H9 (cell line): Measurements from ENCODE around the gene TBXAS1. TPM values are rescaled to one million over a fixed set of nuclear protein-coding genes. Genes with fewer than 3 reads are reported as not detected.

Experiments used
- DNase-seq: peaks from one replicate; pipeline ENCODE4 v3.0.0-alpha.2; 2017
- H2AFZ ChIP-seq: one replicate; pipeline ENCODE4 v1.6.1; 2013; ENCODE audit warnings: mild to moderate bottlenecking, low read length, control low read depth, moderate library complexity
- H2AK5ac ChIP-seq: 2 replicates; pipeline ENCODE4 v1.6.1; 2013; ENCODE audit warnings: low read length, control low read depth, mixed read lengths; ENCODE audit not compliant: insufficient read length
- H2BK120ac ChIP-seq: one replicate; pipeline ENCODE4 v1.6.1; 2013; ENCODE audit warnings: low read depth, mild to moderate bottlenecking, low read length, control low read depth, inconsistent platforms; ENCODE audit not compliant: poor library complexity, severe bottlenecking
- H2BK12ac ChIP-seq: 2 replicates; pipeline ENCODE4 v1.6.1; 2013; ENCODE audit warnings: low read length, control low read depth, mixed read lengths, low read depth; ENCODE audit not compliant: insufficient read length
- H2BK15ac ChIP-seq: 2 replicates; pipeline ENCODE4 v1.6.1; 2013; ENCODE audit warnings: low read depth, low read length, control low read depth
- H2BK20ac ChIP-seq: one replicate; pipeline ENCODE4 v1.6.1; 2013; ENCODE audit warnings: low read depth, mild to moderate bottlenecking, low read length, control low read depth, inconsistent platforms; ENCODE audit not compliant: poor library complexity, severe bottlenecking
- H2BK5ac ChIP-seq: 2 replicates; pipeline ENCODE4 v1.6.1; 2013; ENCODE audit warnings: low read length, control low read depth, mixed read lengths; ENCODE audit not compliant: insufficient read length
- H3K14ac ChIP-seq: 2 replicates; pipeline ENCODE4 v1.6.1; 2013; ENCODE audit warnings: low read length, control low read depth; ENCODE audit not compliant: insufficient read depth
- H3K18ac ChIP-seq: 2 replicates; pipeline ENCODE4 v1.6.1; 2013; ENCODE audit warnings: low read depth, mild to moderate bottlenecking, mixed read lengths, low read length, control low read depth; ENCODE audit not compliant: insufficient read length
- H3K23ac ChIP-seq: 2 replicates; pipeline ENCODE4 v1.6.1; 2013; ENCODE audit warnings: low read length, control low read depth, mixed read lengths, low read depth; ENCODE audit not compliant: insufficient read length
- H3K23me2 ChIP-seq: 2 replicates; pipeline ENCODE4 v1.6.1; 2013; ENCODE audit warnings: low read depth, mild to moderate bottlenecking, mixed read lengths, low read length, control low read depth; ENCODE audit not compliant: insufficient read length, poor library complexity, severe bottlenecking
- H3K27ac ChIP-seq: 2 replicates; pipeline ENCODE4 v1.5.1; 2013; ENCODE audit warnings: low read length, control low read depth, mixed read lengths, low read depth; ENCODE audit not compliant: insufficient read length
- H3K27me3 ChIP-seq: 2 replicates; pipeline ENCODE4 v1.6.1; 2013; ENCODE audit warnings: low read length, control low read depth, inconsistent platforms; ENCODE audit not compliant: insufficient read depth
- H3K4ac ChIP-seq: 2 replicates; pipeline ENCODE4 v1.6.1; 2013; ENCODE audit warnings: low read depth, mild to moderate bottlenecking, control low read depth, inconsistent platforms, low read length, moderate library complexity
- H3K4me1 ChIP-seq: 2 replicates; pipeline ENCODE4 v1.6.1; 2013; ENCODE audit warnings: low read length, control low read depth, inconsistent platforms; ENCODE audit not compliant: insufficient read depth
- H3K4me2 ChIP-seq: 2 replicates; pipeline ENCODE4 v1.6.1; 2013; ENCODE audit warnings: low read length, control low read depth, mixed read lengths; ENCODE audit not compliant: insufficient read length, insufficient read depth
- H3K56ac ChIP-seq: 2 replicates; pipeline ENCODE4 v1.6.1; 2013; ENCODE audit warnings: low read depth, mild to moderate bottlenecking, mixed read lengths, low read length, control low read depth; ENCODE audit not compliant: insufficient read length
- H3K79me1 ChIP-seq: 2 replicates; pipeline ENCODE4 v1.6.1; 2013; ENCODE audit warnings: low read depth, mild to moderate bottlenecking, moderate library complexity, low read length, control low read depth, inconsistent platforms; ENCODE audit not compliant: insufficient read depth, poor library complexity, severe bottlenecking
- H3K79me2 ChIP-seq: 2 replicates; pipeline ENCODE4 v1.6.1; 2013; ENCODE audit warnings: low read length, control low read depth, inconsistent platforms; ENCODE audit not compliant: insufficient read depth
- H3K9ac ChIP-seq: 2 replicates; pipeline ENCODE4 v1.6.1; 2013; ENCODE audit warnings: low read length, control low read depth, mixed read lengths; ENCODE audit not compliant: insufficient read length; ENCODE audit errors: extremely low read depth
- H3K9me3 ChIP-seq: one replicate; pipeline ENCODE4 v1.6.1; 2013; ENCODE audit warnings: low read depth, low read length, inconsistent platforms; ENCODE audit not compliant: control insufficient read depth
- H3T11ph ChIP-seq: one replicate; pipeline ENCODE4 v1.6.1; 2013; ENCODE audit warnings: mild to moderate bottlenecking, low read length, control low read depth, inconsistent platforms
- H4K20me1 ChIP-seq: one replicate; pipeline ENCODE4 v1.6.1; 2013; ENCODE audit not compliant: control insufficient read depth, insufficient read length, insufficient read depth
- H4K5ac ChIP-seq: 2 replicates; pipeline ENCODE4 v1.6.1; 2013; ENCODE audit warnings: low read depth, mild to moderate bottlenecking, mixed read lengths, low read length, control low read depth; ENCODE audit not compliant: insufficient read length
- H4K8ac ChIP-seq: replicated peaks from 2 replicates; pipeline ENCODE4 v1.6.1; 2013; ENCODE audit warnings: low read length, control low read depth, mixed read lengths, low read depth; ENCODE audit not compliant: insufficient read length
- H4K91ac ChIP-seq: 2 replicates; pipeline ENCODE4 v1.6.1; 2013; ENCODE audit warnings: low read depth, mild to moderate bottlenecking, moderate library complexity, mixed read lengths, low read length, control low read depth; ENCODE audit not compliant: insufficient read length
- H3K27ac Mint-ChIP-seq, 3 experiments: 2 replicates in 2 of 3; 3 replicates in 1 of 3; pipeline ENCODE4 v1.8.0; 2020 to 2021; ENCODE audit warnings: mixed read lengths in 3 of 3, mild to moderate bottlenecking in 1 of 3, moderate library complexity in 1 of 3
- H3K27me3 Mint-ChIP-seq: 2 replicates; pipeline ENCODE4 v1.8.0; 2021; ENCODE audit warnings: low read depth, mild to moderate bottlenecking, moderate library complexity, mixed read lengths
- H3K36me3 Mint-ChIP-seq, 3 experiments: 2 replicates in 2 of 3; 3 replicates in 1 of 3; pipeline ENCODE4 v1.8.0; 2020 to 2021; ENCODE audit warnings: low read depth in 3 of 3, mixed read lengths in 3 of 3; ENCODE audit not compliant: insufficient read depth in 1 of 3
- H3K4me1 Mint-ChIP-seq, 2 experiments: 2 replicates each; pipeline ENCODE4 v1.8.0; 2020; ENCODE audit warnings: mixed read lengths in 2 of 2
- H3K4me3 Mint-ChIP-seq, 2 experiments: 2 replicates in 1 of 2; 3 replicates in 1 of 2; pipeline ENCODE4 v1.8.0; 2020 to 2021; ENCODE audit warnings: mild to moderate bottlenecking in 2 of 2, mixed read lengths in 2 of 2, moderate library complexity in 1 of 2
- H3K9me3 Mint-ChIP-seq, 2 experiments: 2 replicates in 1 of 2; 3 replicates in 1 of 2; pipeline ENCODE4 v1.8.0; 2020; ENCODE audit warnings: mild to moderate bottlenecking in 2 of 2, mixed read lengths in 2 of 2, moderate library complexity in 1 of 2
- WGBS: extraction: QIAGEN DNeasy Blood & Tissue Kit; methylation state at CpG from one replicate; pipeline ENCODE4 v1.1.7; 2013; ENCODE audit warnings: missing lambda C conversion rate, low lambda C conversion rate, mixed read lengths; ENCODE audit not compliant: insufficient read length; ENCODE audit errors: extremely low coverage; 5-methylcytosine and 5-hydroxymethylcytosine counted together
- total RNA-seq: library from RNA; stranded (reverse); gene quantifications from 2 replicates; pipeline ENCODE4 v1.2.1, GENCODE V29; 2021
- TF ChIP-seq, protein P1 (sequence below): fragments of 200-600 bp; sonication (generic); conservative IDR thresholded peaks from 3 replicates; pipeline ENCODE4 v1.8.0; 2021; ENCODE audit warnings: antibody characterized with exemption, mild to moderate bottlenecking

TBXAS1 gene
- total RNA-seq, 1 experiment from 2014 or later, result 0.39 TPM

GRCh38 chr7:140026935-140027334, 197.9 kb downstream of the TBXAS1 start:
- Mint-ChIP-seq H3K9me3 (no peaks in the 10 kb centered on the region), H3K27me3 (no peaks in the 10 kb centered on the region), H3K4me1 (no peaks in the 10 kb centered on the region), H3K27ac (no peak overlapping the region), H3K4me3 (no peak overlapping the region), H3K36me3 (peaks cover 0 to 4% (median 0%) of the 10 kb centered on the region in 3 experiments; a peak in 1 of 7 replicates)
- H3K56ac ChIP-seq, result no peak overlapping the region
- H3K18ac ChIP-seq, result no peak overlapping the region
- H4K5ac ChIP-seq, result no peak overlapping the region
- H2BK15ac ChIP-seq, result no peak overlapping the region
- no peak overlapping the region for H3K9ac ChIP-seq
- H3K14ac ChIP-seq, result no peak overlapping the region
- no peaks in the 10 kb centered on the region for H3K9me3 ChIP-seq
- H3K79me1 ChIP-seq, result no peaks in the 10 kb centered on the region
- H2BK120ac ChIP-seq, result no peak overlapping the region
- H3K4me2 ChIP-seq, result no peak overlapping the region
- WGBS, result no CpG with 5 or more reads among the region's 9 CpGs
- H2BK12ac ChIP-seq, result no peak overlapping the region
- no peaks in the 10 kb centered on the region for H3K4me1 ChIP-seq
- no peaks in the 10 kb centered on the region for H3K23me2 ChIP-seq
- no peaks in the 10 kb centered on the region for H3K27me3 ChIP-seq
- no peak overlapping the region for H3K23ac ChIP-seq
- H4K91ac ChIP-seq, result no peak overlapping the region
- no peak for DNase-seq
- H4K8ac ChIP-seq, result no peak overlapping the region
- no peak overlapping the region for H3K27ac ChIP-seq
- no peak overlapping the region for H3T11ph ChIP-seq
- H2AFZ ChIP-seq, result no peak overlapping the region
- H2BK5ac ChIP-seq, result no peak overlapping the region
- TF ChIP-seq, protein P1, sequence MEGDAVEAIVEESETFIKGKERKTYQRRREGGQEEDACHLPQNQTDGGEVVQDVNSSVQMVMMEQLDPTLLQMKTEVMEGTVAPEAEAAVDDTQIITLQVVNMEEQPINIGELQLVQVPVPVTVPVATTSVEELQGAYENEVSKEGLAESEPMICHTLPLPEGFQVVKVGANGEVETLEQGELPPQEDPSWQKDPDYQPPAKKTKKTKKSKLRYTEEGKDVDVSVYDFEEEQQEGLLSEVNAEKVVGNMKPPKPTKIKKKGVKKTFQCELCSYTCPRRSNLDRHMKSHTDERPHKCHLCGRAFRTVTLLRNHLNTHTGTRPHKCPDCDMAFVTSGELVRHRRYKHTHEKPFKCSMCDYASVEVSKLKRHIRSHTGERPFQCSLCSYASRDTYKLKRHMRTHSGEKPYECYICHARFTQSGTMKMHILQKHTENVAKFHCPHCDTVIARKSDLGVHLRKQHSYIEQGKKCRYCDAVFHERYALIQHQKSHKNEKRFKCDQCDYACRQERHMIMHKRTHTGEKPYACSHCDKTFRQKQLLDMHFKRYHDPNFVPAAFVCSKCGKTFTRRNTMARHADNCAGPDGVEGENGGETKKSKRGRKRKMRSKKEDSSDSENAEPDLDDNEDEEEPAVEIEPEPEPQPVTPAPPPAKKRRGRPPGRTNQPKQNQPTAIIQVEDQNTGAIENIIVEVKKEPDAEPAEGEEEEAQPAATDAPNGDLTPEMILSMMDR, result no peak
- H4K20me1 ChIP-seq, result no peaks in the 10 kb centered on the region
- no peak overlapping the region for H3K4ac ChIP-seq
- H3K79me2 ChIP-seq, result no peaks in the 10 kb centered on the region
- no peak overlapping the region for H2BK20ac ChIP-seq
- no peak overlapping the region for H2AK5ac ChIP-seq
